NCI-H1694 treated with DMSO at 0.1 percent for 48 hours (cell line): ENCODE results near the gene CHEK2.
"Not testable (repeated sequence)": the region's sequence is repeated elsewhere in the genome, so short reads cannot be mapped to it uniquely, and the experiment has no call there.

Experiments
- DNase-seq: peaks from one replicate; lab custom pipeline; 2025; lab: John Stamatoyannopoulos, UW

The CHEK2 gene

DNA sequence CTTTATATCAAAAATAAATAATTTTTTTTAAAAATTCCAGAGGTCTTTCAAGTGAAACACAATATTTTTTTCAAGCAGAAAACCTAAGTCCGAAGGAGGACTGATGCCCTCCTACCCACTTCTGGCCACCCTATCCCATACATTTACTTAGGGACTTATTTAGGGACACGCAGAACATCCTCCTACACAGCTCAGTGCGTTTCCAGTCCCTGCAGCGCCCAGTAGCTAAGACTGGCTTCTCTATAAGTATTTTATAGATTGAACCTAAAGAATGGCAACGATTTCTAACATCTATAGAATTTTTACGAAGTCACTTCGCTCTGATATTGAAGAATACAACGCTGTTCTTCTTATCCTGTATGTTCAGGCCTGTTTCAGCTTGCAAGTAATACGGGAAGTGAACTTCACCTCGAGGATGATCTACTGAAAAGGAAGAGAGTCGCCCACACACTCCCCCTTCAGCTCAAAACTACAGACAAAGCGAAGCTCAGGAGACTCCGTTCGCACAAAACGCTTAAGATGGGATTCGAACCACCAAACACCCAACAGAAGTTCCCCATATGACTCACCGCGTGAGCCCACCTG lies 328 bp downstream of the CHEK2 start:
- DNase-seq: no peak

DNA sequence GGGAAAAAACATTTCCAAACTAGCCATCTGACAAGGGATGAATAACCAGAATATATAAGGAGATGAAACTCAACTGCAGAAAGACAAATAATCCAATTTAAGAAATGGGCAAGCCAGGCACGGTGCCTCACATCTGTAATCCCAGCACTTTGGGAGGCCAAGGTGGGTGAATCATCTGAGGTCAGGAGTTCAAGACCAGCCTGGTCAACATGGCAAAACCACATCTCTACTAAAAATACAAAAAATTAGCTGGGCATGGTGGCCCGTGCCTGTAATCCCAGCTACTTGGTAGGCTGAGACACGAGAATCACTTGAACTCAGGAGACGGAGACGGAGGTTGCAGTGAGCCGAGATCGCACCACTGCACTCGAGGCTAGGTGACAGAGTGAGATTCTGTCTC lies 2.7 kb downstream of the CHEK2 start:
- not testable (repeated sequence) for DNase-seq

DNA sequence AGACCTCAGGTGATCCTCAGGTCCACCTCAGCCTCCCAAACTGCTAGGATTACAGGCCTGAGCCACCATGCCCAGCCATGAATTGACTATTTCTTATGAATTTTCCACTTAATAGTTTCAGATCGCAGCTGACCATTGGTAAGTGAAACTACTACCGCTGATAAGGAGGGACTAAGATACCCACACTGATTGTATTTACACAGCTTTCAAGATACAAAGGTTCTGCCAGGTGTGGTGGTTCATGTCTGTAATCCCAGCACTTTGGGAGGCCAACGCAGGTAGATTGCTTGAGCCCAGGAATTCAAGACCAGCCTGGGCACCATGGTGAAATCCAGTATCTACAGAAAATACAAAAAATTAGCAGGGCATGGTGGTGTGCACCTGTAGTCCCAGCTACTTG lies 3.9 kb downstream of the CHEK2 start:
- DNase-seq: no peak

DNA sequence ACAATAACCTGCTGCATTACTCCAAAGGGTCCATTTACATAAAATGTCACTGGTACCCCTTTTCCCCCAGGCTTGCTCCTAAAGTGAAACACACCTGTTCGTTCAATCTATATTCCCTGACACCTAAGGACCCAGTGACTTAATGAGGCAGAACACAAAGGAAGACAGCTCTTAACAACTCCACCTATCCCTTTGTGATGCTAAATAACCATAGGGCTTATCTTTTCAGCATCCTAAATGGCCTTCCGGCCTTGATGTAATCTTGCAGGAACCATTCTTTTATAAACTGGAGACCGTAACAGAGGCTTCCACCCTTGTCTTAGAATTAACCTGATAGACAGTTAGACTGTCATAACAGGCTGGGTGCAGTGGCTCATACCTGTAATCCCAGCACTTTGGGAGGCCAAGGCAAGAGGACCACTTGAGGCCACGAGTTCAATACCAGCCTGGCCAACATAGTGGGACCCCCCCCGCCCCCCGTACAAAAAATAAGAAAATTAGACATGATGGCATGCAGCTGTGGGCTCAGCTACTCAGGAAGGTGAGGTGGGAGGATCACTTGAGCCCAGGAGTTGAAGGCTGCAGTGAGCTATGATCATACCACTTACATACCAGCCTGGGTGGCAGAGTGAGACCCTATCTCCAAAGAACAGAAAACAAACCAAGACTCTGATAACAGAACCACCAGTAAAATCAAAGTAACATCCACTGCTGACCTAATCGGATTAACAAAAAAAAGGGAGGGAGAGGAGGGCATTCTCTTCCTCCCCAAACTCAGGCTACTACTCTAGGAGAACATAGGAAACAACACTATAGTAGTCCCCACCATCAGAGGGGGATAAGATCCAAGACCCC lies 5.1 kb downstream of the CHEK2 start:
- no peak for DNase-seq

DNA sequence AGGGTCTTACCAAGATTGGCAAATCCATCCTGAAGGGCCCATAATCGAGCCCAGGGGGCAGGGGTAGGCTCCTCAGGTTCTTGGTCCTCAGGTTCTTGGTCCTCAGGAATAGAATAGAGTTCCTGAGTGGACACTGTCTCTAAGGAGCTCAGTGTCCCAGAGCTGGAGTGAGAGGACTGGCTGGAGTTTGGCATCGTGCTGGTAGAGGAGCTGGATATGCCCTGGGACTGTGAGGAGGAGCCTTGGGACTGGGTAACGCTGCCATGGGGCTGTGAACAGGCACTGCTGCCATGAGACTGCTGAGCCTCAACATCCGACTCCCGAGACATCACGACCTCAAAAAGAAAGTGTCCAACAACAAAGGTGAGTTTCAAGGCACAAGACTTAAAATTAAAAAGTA lies 7.2 kb downstream of the CHEK2 start:
- no peak for DNase-seq

DNA sequence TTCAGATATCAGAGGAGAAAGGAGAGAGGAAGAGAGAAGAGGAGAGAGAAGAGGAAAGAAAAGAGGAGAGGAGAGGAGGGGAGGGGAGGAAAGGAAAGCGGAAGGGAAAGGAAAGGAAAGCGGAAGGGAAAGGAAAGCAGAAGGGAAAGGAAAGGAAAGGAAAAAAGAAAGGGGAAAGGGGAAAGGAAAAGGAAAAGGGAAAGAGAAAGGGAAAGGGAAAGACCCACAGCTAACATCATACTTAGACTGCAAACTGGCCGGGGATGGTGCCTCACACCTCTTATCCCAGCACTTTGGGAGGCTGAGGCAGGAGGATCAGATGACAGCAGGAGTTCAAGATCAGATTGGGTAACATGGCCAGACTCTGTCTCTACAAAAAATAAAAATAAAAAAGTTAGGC lies 11.4 kb downstream of the CHEK2 start:
- DNase-seq: no peak

DNA sequence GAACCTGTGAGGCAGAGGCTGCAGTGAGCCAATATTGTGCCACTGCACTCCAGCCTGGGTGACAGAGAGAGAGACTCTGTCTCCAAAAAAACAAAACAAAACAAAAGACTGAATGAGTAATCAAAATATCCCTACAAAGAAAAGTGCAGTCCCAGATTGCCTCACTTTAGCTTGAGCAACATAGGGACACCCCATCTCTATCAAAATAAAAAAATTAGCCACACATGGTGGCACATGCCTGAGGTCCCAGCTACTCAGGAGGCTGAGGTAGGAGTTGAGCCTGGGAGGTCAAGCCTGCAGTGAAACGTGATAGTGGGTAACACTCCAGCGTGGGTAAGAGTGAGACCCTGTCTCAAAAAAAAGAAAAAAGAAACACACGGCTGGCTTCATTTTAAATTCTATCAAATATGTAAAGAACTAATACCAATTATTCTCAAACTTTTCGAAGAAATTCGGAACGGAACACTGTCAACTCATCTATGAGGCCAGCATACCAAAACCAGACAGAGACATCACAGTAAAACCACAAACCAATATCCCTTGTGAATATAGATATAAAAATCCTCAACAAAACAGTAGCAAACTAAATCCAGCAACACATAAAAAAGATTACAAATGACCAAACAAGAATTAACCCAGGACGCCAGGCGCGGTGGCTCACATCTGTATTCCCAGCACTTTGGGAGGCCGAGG lies 12.9 kb downstream of the CHEK2 start:
- DNase-seq: no peak

DNA sequence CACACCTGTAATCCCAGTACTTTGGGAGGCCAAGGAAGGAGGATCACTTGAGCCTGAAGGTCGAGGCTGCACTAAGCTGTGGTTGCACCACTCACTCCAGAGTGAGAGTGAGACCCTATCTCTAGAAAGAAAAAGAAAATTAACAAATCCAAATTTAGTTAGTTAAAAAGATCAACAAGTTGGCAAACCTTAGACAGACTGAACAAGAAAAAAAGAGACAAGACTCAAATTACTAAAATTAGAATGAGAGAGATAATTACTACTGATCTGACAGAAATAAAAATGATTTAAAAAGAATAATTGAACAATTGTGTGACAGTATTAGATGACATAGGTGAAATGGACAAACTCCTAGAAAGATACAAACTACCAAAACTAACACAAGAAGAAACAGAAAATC lies 13.6 kb downstream of the CHEK2 start:
- DNase-seq: no peak

DNA sequence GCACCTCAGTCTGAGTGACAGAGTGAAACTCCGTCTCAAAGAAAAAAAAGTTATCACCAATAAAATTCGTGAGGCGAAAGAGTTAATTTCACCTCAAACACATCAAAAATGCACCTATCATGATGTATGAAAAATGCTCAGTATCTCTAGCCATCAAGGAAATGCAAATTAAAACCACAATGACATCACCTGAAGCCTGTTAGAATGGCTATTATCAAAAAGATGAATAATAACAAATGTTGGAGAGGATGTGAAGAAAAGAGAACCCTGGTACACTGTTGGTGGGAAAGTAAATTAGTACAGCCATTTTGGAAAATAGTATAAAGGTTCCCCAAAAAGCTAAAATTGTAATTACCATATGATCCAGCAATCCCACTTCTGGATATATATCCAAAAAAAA lies 23.6 kb downstream of the CHEK2 start:
- DNase-seq: no peak

- DNase-seq: no peak
Measured at GRCh38 chr22:28716686-28717085, 24.9 kb downstream of the CHEK2 start.

- DNase-seq: no peak
Measured at GRCh38 chr22:28715611-28716010, 26.0 kb downstream of the CHEK2 start.

DNA sequence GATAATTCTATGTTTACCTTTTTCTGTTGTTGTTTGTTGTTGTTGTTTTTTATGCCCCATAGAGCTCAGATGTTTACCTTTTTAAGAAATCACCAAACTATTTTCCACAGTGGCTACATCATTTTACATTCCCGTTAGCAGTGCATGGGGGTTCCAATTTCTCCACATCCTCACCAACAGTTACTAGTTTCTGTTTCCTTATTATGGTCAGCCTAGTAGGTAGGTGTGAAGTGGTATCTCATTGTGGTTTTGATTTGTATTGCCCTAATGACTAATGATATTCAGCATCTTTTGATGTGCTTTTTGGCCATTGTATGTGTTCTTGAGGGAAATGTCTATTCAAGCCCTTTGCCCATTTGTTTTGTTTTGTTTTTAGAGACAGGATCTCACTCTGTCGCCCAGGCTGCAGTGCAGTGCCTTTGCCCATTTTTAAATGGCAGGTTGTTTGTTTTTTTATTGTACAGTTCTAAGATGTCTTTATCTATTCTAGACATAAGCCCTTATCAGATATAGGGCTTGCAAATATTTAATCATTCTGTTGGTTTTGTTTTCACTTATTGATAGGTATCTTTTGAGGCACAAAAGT lies 27.5 kb downstream of the CHEK2 start:
- no peak for DNase-seq

- DNase-seq: no peak
Measured at GRCh38 chr22:28711820-28712777, 29.5 kb downstream of the CHEK2 start.

DNA sequence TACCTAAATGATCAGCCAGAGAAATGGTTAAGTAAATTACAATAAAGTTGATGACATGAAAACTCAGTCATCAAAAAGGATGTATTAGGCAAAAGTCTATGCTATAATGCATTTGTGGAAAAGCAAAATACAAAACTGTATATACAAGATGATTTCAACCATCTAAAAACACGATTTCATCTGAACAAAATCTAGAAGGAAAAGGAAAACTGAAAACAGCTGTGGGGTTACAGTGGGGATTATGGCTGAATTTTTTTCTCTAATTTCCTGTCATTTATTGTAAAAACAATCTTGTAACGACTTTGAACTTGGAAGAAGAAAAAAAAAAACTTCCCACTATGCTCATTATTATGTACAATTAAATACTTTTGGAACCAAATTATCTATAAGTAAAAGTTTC lies 30.3 kb downstream of the CHEK2 start:
- no peak for DNase-seq

GRCh38 chr22:28710576-28711191 lies 30.9 kb downstream of the CHEK2 start:
- no peak for DNase-seq

DNA sequence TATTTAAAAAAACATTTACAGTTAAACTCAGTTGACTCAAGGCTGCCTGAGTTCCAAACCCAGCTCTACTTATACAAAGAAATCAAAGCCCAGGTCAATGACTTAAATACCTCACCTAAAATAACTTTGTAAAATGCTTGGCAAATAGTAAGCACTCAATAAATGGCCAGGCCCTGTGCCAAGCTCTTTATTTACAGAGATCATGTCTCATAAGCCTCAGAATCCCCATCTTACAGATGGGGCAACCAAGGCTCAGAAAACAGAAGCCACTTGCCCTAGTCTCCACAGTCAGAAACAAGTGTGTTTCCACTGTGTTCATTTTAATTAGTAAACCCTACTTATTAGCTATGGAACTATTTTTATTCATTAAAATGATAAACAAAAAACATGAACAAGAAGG lies 31.5 kb downstream of the CHEK2 start:
- DNase-seq: no peak

DNA sequence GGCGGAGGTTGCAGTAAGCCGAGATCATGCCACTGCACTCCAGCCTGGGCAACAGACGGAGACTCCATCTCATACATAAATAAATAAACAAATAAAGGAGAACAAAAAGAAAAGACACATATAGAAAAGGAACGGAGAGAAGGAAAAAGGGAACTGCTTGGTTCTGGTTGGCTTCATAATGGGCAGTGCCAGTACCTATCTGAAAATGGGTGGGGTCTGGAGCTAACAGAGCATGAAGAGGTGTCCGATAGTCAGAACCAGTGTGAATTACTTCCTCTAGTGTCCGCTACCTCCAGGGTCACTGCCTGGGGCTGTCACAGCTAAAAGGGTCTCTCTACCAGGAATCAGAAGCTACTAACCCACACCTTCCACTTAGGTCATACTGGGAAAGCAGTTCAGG lies 34.8 kb downstream of the CHEK2 start:
- no peak for DNase-seq

DNA sequence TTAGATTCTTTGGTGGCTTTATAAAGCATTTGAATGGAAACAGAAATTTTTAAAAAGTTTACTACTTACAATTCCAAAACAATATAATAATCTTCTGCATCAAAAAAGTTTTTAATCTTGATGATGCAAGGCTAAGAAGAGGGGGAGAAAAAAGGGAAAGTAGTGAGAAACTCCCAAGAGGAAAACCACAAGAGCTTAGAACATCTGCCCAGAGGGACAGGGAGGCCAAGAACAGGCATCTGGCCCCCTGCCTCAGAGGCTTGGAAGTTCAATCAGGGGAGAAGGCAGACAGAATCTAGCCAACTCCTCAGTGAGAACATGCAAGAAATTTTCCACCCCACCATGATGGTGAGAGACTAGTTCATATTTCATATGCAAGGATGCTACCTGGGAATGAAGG lies 38.2 kb downstream of the CHEK2 start:
- DNase-seq: no peak

DNA sequence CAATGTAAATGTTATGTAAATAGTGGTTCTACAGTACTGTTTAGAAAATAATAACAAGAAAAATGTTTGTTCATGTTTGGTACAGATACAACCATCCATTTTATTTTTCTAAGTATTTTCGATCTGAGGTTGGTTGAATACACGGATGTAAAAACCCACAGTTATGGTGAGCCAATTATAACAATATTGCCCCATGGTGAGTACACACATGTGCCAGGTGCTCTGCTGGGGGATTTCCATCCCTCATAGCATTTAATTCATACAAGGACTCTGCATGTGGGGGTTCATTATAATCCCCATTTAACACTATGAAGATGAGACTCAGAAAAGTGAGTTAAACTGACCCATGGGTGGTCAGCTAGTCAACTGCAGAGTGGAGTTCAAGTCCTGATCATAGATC lies 38.7 kb downstream of the CHEK2 start:
- DNase-seq: no peak

GRCh38 chr22:28693041-28693760 lies 48.4 kb downstream of the CHEK2 start:
- DNase-seq: not testable (repeated sequence)

DNA sequence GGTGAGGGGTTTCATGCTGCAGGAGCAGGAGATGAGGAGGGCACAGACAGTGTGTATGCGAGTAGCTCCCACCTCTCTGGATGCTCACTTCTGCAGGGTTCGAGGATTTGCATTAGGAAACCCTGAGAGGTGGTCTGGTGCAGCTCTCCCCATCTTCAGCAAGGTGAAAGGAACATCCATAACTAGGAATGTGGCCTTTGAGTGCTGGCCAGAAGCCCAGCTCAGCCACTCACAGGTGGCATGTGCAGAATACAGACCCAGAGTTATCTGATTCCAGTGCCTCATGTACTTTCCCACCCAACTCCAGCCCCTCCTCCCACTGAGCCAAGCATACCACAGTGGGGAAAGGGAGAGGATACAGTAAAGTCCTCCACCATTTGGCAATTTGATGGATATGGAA lies 51.8 kb downstream of the CHEK2 start:
- not testable (repeated sequence) for DNase-seq
